Measurements from ENCODE around the gene CTNNA3.

Gene CTNNA3

GRCh38 chr10:66823301-66823700 is 872.7 kb downstream of the CTNNA3 start:
- no peaks in the 10 kb centered on the region for H3K27me3 ChIP-seq (ENCODE audit: low read depth, low read length)
- H3K36me3 ChIP-seq (ENCODE audit: control insufficient read depth in 1 of 2, insufficient read depth in 2 of 2, low read length in 2 of 2), result no peaks in the 10 kb centered on the region
- H3K27ac ChIP-seq (ENCODE audit: low read length), result no peak overlapping the region
- H3K4me1 ChIP-seq (ENCODE audit: control insufficient read depth in 1 of 2, insufficient read depth in 2 of 2, low read length in 2 of 2), result no peaks in the 10 kb centered on the region
- H3K9me3 ChIP-seq (ENCODE audit: control insufficient read depth in 1 of 2, low read length in 2 of 2), result no peaks in the 10 kb centered on the region
- no peak overlapping the region for H3K4me3 ChIP-seq (ENCODE audit: low read depth in 1 of 2, low read length in 2 of 2)

- Histone ChIP-seq H3K27me3 (ENCODE audit: low read depth, low read length) (no peaks in the 10 kb centered on the region), H3K4me1 (ENCODE audit: control insufficient read depth in 1 of 2, insufficient read depth in 2 of 2, low read length in 2 of 2) (no peaks in the 10 kb centered on the region), H3K9me3 (ENCODE audit: control insufficient read depth in 1 of 2, low read length in 2 of 2) (no peaks in the 10 kb centered on the region), H3K4me3 (ENCODE audit: low read depth in 1 of 2, low read length in 2 of 2) (no peak overlapping the region), H3K27ac (ENCODE audit: low read length) (no peak overlapping the region), H3K36me3 (ENCODE audit: control insufficient read depth in 1 of 2, insufficient read depth in 2 of 2, low read length in 2 of 2) (no peaks in the 10 kb centered on the region)
Measured at GRCh38 chr10:66822801-66823200, 873.2 kb downstream of the CTNNA3 start.

- H3K4me3 ChIP-seq (ENCODE audit: low read depth in 1 of 2, low read length in 2 of 2), result no peak overlapping the region
- H3K9me3 ChIP-seq (ENCODE audit: control insufficient read depth in 1 of 2, low read length in 2 of 2), result no peaks in the 10 kb centered on the region
- no peaks in the 10 kb centered on the region for H3K27me3 ChIP-seq (ENCODE audit: low read depth, low read length)
- no peaks in the 10 kb centered on the region for H3K36me3 ChIP-seq (ENCODE audit: control insufficient read depth in 1 of 2, insufficient read depth in 2 of 2, low read length in 2 of 2)
- H3K27ac ChIP-seq (ENCODE audit: low read length), result no peak overlapping the region
- H3K4me1 ChIP-seq (ENCODE audit: control insufficient read depth in 1 of 2, insufficient read depth in 2 of 2, low read length in 2 of 2), result no peaks in the 10 kb centered on the region
Measured at GRCh38 chr10:66819691-66820090, 876.3 kb downstream of the CTNNA3 start.

- no peak overlapping the region for H3K27ac ChIP-seq (ENCODE audit: low read length)
- no peaks in the 10 kb centered on the region for H3K27me3 ChIP-seq (ENCODE audit: low read depth, low read length)
- no peaks in the 10 kb centered on the region for H3K9me3 ChIP-seq (ENCODE audit: control insufficient read depth in 1 of 2, low read length in 2 of 2)
- no peaks in the 10 kb centered on the region for H3K36me3 ChIP-seq (ENCODE audit: control insufficient read depth in 1 of 2, insufficient read depth in 2 of 2, low read length in 2 of 2)
- no peak overlapping the region for H3K4me3 ChIP-seq (ENCODE audit: low read depth in 1 of 2, low read length in 2 of 2)
- H3K4me1 ChIP-seq (ENCODE audit: control insufficient read depth in 1 of 2, insufficient read depth in 2 of 2, low read length in 2 of 2), result no peaks in the 10 kb centered on the region
Measured at GRCh38 chr10:66813122-66813521, 882.9 kb downstream of the CTNNA3 start.

- Histone ChIP-seq H3K4me1 (ENCODE audit: control insufficient read depth in 1 of 2, insufficient read depth in 2 of 2, low read length in 2 of 2) (no peaks in the 10 kb centered on the region), H3K27me3 (ENCODE audit: low read depth, low read length) (no peaks in the 10 kb centered on the region), H3K27ac (ENCODE audit: low read length) (no peak overlapping the region), H3K4me3 (ENCODE audit: low read depth in 1 of 2, low read length in 2 of 2) (no peak overlapping the region), H3K36me3 (ENCODE audit: control insufficient read depth in 1 of 2, insufficient read depth in 2 of 2, low read length in 2 of 2) (no peaks in the 10 kb centered on the region), H3K9me3 (ENCODE audit: control insufficient read depth in 1 of 2, low read length in 2 of 2) (no peaks in the 10 kb centered on the region)
Measured at GRCh38 chr10:66811211-66811610, 884.8 kb downstream of the CTNNA3 start.

- Histone ChIP-seq H3K27me3 (ENCODE audit: low read depth, low read length) (no peaks in the 10 kb centered on the region), H3K9me3 (ENCODE audit: control insufficient read depth in 1 of 2, low read length in 2 of 2) (no peaks in the 10 kb centered on the region), H3K4me1 (ENCODE audit: control insufficient read depth in 1 of 2, insufficient read depth in 2 of 2, low read length in 2 of 2) (no peaks in the 10 kb centered on the region), H3K36me3 (ENCODE audit: control insufficient read depth in 1 of 2, insufficient read depth in 2 of 2, low read length in 2 of 2) (no peaks in the 10 kb centered on the region), H3K4me3 (ENCODE audit: low read depth in 1 of 2, low read length in 2 of 2) (no peak overlapping the region), H3K27ac (ENCODE audit: low read length) (no peak overlapping the region)
Measured at GRCh38 chr10:66809402-66809801, 886.6 kb downstream of the CTNNA3 start.

GRCh38 chr10:66805612-66806011 is 890.4 kb downstream of the CTNNA3 start:
- H3K27ac ChIP-seq (ENCODE audit: low read length), result no peak overlapping the region
- no peaks in the 10 kb centered on the region for H3K9me3 ChIP-seq (ENCODE audit: control insufficient read depth in 1 of 2, low read length in 2 of 2)
- no peaks in the 10 kb centered on the region for H3K27me3 ChIP-seq (ENCODE audit: low read depth, low read length)
- H3K4me1 ChIP-seq (ENCODE audit: control insufficient read depth in 1 of 2, insufficient read depth in 2 of 2, low read length in 2 of 2), result no peaks in the 10 kb centered on the region
- no peaks in the 10 kb centered on the region for H3K36me3 ChIP-seq (ENCODE audit: control insufficient read depth in 1 of 2, insufficient read depth in 2 of 2, low read length in 2 of 2)
- H3K4me3 ChIP-seq (ENCODE audit: low read depth in 1 of 2, low read length in 2 of 2), result no peak overlapping the region

GRCh38 chr10:66804962-66805361 is 891.0 kb downstream of the CTNNA3 start:
- H3K4me3 ChIP-seq (ENCODE audit: low read depth in 1 of 2, low read length in 2 of 2), result no peak overlapping the region
- no peak overlapping the region for H3K27ac ChIP-seq (ENCODE audit: low read length)

GRCh38 chr10:66803174-66803573 is 892.8 kb downstream of the CTNNA3 start:
- no peaks in the 10 kb centered on the region for H3K27me3 ChIP-seq (ENCODE audit: low read depth, low read length)
- no peak overlapping the region for H3K27ac ChIP-seq (ENCODE audit: low read length)
- no peaks in the 10 kb centered on the region for H3K9me3 ChIP-seq (ENCODE audit: control insufficient read depth in 1 of 2, low read length in 2 of 2)
- no peak overlapping the region for H3K4me3 ChIP-seq (ENCODE audit: low read depth in 1 of 2, low read length in 2 of 2)
- no peaks in the 10 kb centered on the region for H3K36me3 ChIP-seq (ENCODE audit: control insufficient read depth in 1 of 2, insufficient read depth in 2 of 2, low read length in 2 of 2)
- no peaks in the 10 kb centered on the region for H3K4me1 ChIP-seq (ENCODE audit: control insufficient read depth in 1 of 2, insufficient read depth in 2 of 2, low read length in 2 of 2)

More at GRCh38 chr10:66804962-66805361, 891.0 kb downstream of the CTNNA3 start:
- Histone ChIP-seq H3K36me3 (ENCODE audit: control insufficient read depth in 1 of 2, insufficient read depth in 2 of 2, low read length in 2 of 2) (no peaks in the 10 kb centered on the region), H3K27me3 (ENCODE audit: low read depth, low read length) (no peaks in the 10 kb centered on the region), H3K9me3 (ENCODE audit: control insufficient read depth in 1 of 2, low read length in 2 of 2) (no peaks in the 10 kb centered on the region), H3K4me1 (ENCODE audit: control insufficient read depth in 1 of 2, insufficient read depth in 2 of 2, low read length in 2 of 2) (no peaks in the 10 kb centered on the region)

- Histone ChIP-seq H3K9me3 (ENCODE audit: control insufficient read depth in 1 of 2, low read length in 2 of 2) (no peaks in the 10 kb centered on the region), H3K36me3 (ENCODE audit: control insufficient read depth in 1 of 2, insufficient read depth in 2 of 2, low read length in 2 of 2) (no peaks in the 10 kb centered on the region), H3K27ac (ENCODE audit: low read length) (no peak overlapping the region), H3K4me1 (ENCODE audit: control insufficient read depth in 1 of 2, insufficient read depth in 2 of 2, low read length in 2 of 2) (no peaks in the 10 kb centered on the region), H3K27me3 (ENCODE audit: low read depth, low read length) (no peaks in the 10 kb centered on the region), H3K4me3 (ENCODE audit: low read depth in 1 of 2, low read length in 2 of 2) (peak overlapping the region; percentile 47 to 53)
Measured at GRCh38 chr10:66799474-66799873, 896.5 kb downstream of the CTNNA3 start.

GRCh38 chr10:66795866-66796265 is 900.1 kb downstream of the CTNNA3 start:
- H3K4me3 ChIP-seq (ENCODE audit: low read depth in 1 of 2, low read length in 2 of 2), result no peak overlapping the region
- H3K9me3 ChIP-seq (ENCODE audit: control insufficient read depth in 1 of 2, low read length in 2 of 2), result no peaks in the 10 kb centered on the region
- H3K27me3 ChIP-seq (ENCODE audit: low read depth, low read length), result no peaks in the 10 kb centered on the region
- no peak overlapping the region for H3K27ac ChIP-seq (ENCODE audit: low read length)
- H3K4me1 ChIP-seq (ENCODE audit: control insufficient read depth in 1 of 2, insufficient read depth in 2 of 2, low read length in 2 of 2), result no peaks in the 10 kb centered on the region
- H3K36me3 ChIP-seq (ENCODE audit: control insufficient read depth in 1 of 2, insufficient read depth in 2 of 2, low read length in 2 of 2), result no peaks in the 10 kb centered on the region

- Histone ChIP-seq H3K27me3 (ENCODE audit: low read depth, low read length) (no peaks in the 10 kb centered on the region), H3K27ac (ENCODE audit: low read length) (no peak overlapping the region), H3K4me3 (ENCODE audit: low read depth in 1 of 2, low read length in 2 of 2) (no peak overlapping the region), H3K9me3 (ENCODE audit: control insufficient read depth in 1 of 2, low read length in 2 of 2) (no peaks in the 10 kb centered on the region), H3K36me3 (ENCODE audit: control insufficient read depth in 1 of 2, insufficient read depth in 2 of 2, low read length in 2 of 2) (no peaks in the 10 kb centered on the region), H3K4me1 (ENCODE audit: control insufficient read depth in 1 of 2, insufficient read depth in 2 of 2, low read length in 2 of 2) (peaks cover 0 to 4% of the 10 kb centered on the region in 2 donors)
Measured at GRCh38 chr10:66792441-66792840, 903.6 kb downstream of the CTNNA3 start.

All from muscle layer of duodenum (tissue), 2 donors.